ENCODE measurements around the gene COX7A1.

Gene COX7A1

GRCh38 chr19:36112678-36113077 lies 39.6 kb downstream of the COX7A1 start:
- no peak for DNase-seq (ENCODE audit: low read depth)

GRCh38 chr19:36111200-36111539 lies 41.1 kb downstream of the COX7A1 start:
- no peak for DNase-seq (ENCODE audit: low read depth)

- DNase-seq (ENCODE audit: low read depth): no peak
These were observed 41.6 kb downstream of the COX7A1 start, which contains the start of gene OVOL3 for GRCh38 chr19:36110487-36111199. OVOL3 (plus strand) TSS chr19:36111143; CDS start chr19:36111203, 60 bp downstream.

- DNase-seq (ENCODE audit: low read depth): no peak
These were observed 43.6 kb downstream of the COX7A1 start for GRCh38 chr19:36108684-36109083.

- DNase-seq (ENCODE audit: low read depth): no peak
These were observed 45.3 kb downstream of the COX7A1 start for GRCh38 chr19:36106991-36107390.

- DNase-seq (ENCODE audit: low read depth): no peak
These were observed 45.8 kb downstream of the COX7A1 start for GRCh38 chr19:36106441-36106840.

GRCh38 chr19:36103842-36104552 lies 48.2 kb downstream of the COX7A1 start:
- DNase-seq (ENCODE audit: low read depth): no peak

- DNase-seq (ENCODE audit: low read depth): no peak
These were observed 49.1 kb downstream of the COX7A1 start for GRCh38 chr19:36103040-36103626.

GRCh38 chr19:36101550-36102327 lies 50.5 kb downstream of the COX7A1 start:
- no peak for DNase-seq (ENCODE audit: low read depth)

Data from iris pigment epithelial cell (primary cell).